Breast epithelium (tissue), 3 donors: ENCODE results near the gene ACTL10.

Experiments used
- CTCF ChIP-seq, 3 donors: fragments of 450-650 bp; IDR thresholded peaks; one replicate each; pipeline ENCODE4 v1.5.1; 2016 to 2017; ENCODE audit warnings: antibody characterized with exemption in 3 of 3, mild to moderate bottlenecking in 3 of 3, moderate library complexity in 3 of 3
- POLR2A ChIP-seq: fragments of 450-650 bp; IDR thresholded peaks from one replicate; pipeline ENCODE4 v1.6.1; 2016; ENCODE audit warnings: antibody characterized with exemption, mild to moderate bottlenecking, moderate library complexity
- POLR2AphosphoS5 ChIP-seq, 3 donors: sonication (generic); formaldehyde crosslinking; IDR thresholded peaks; one replicate each; pipeline ENCODE4 v1.6.1; 2017; ENCODE audit warnings: antibody characterized with exemption in 3 of 3

GRCh38 chr20:33673410-33674293 is 6.9 kb downstream of the ACTL10 start:
- TF ChIP-seq CTCF (IDR thresholded peaks at IDR 0.05), result no peak
- no peak for TF ChIP-seq POLR2A
- no peak for TF ChIP-seq POLR2AphosphoS5 (IDR thresholded peaks at IDR 0.05)
